K562 (cell line): ENCODE measurements around the gene PRPSAP1. TPM values are rescaled to one million over a fixed set of nuclear protein-coding genes. Genes with fewer than 3 reads are reported as not detected.

ENCODE experiments used
- ARID3B ChIP-seq: fragments of 250-450 bp; sonication (Bioruptor Pico); IDR thresholded peaks from 2 replicates; pipeline ENCODE4 v1.4.0; 2020; ENCODE audit warnings: borderline replicate concordance
- CBX2 ChIP-seq: fragments of 200-600 bp; sonication (generic); IDR thresholded peaks from one replicate; pipeline ENCODE4 v1.6.1; 2012; ENCODE audit warnings: mild to moderate bottlenecking, low read length, inconsistent platforms; ENCODE audit not compliant: insufficient read depth, poor library complexity, severe bottlenecking
- ETV6 ChIP-seq, 3 experiments: fragments of 150-350 bp in 1 of 3; sonication (generic) in 1 of 3; formaldehyde crosslinking in 1 of 3; IDR thresholded peaks; 2 replicates each; pipeline versions ENCODE4 v1.6.1 to v1.8.0; 2014 to 2022; ENCODE audit warnings: borderline replicate concordance in 2 of 3, low read depth in 2 of 3, antibody characterized with exemption in 1 of 3, low read length in 1 of 3, mild to moderate bottlenecking in 1 of 3, missing genetic modification reagents in 1 of 3
- HES1 ChIP-seq: fragments of 450-650 bp; IDR thresholded peaks from 2 replicates; pipeline ENCODE4 v1.6.1; 2016; ENCODE audit warnings: low read depth, mild to moderate bottlenecking, moderate library complexity
- MXD1 ChIP-seq: fragments of 250-450 bp; sonication (Bioruptor Pico); IDR thresholded peaks from 2 replicates; pipeline ENCODE4 v1.8.0; 2021; ENCODE audit warnings: borderline replicate concordance, mild to moderate bottlenecking, moderate library complexity; ENCODE audit not compliant: poor library complexity, severe bottlenecking
- PHF21A ChIP-seq: fragments of 450-650 bp; IDR thresholded peaks from 2 replicates; pipeline ENCODE4 v1.6.1; 2017; ENCODE audit warnings: low read depth, borderline replicate concordance
- SMARCC2 ChIP-seq: fragments of 450-650 bp; IDR thresholded peaks from 2 replicates; pipeline ENCODE4 v1.6.1; 2017; ENCODE audit warnings: antibody characterized with exemption, moderate library complexity, mild to moderate bottlenecking, low read depth
- ZBTB9 ChIP-seq: fragments of 450-650 bp; formaldehyde crosslinking; IDR thresholded peaks from 2 replicates; pipeline ENCODE4 v1.4.0; 2020; ENCODE audit warnings: mild to moderate bottlenecking, moderate library complexity
- ZNF395 ChIP-seq: fragments of 200-800 bp; sonication (Bioruptor generic); IDR thresholded peaks from 2 replicates; pipeline ENCODE4 v1.6.1; 2017; ENCODE audit warnings: missing genetic modification characterization, missing compliant biosample characterization
- polyA plus RNA-seq, 8 experiments: library from polyadenylated mRNA; depleted of rRNA in 4 of 8; stranded (reverse) in 5 of 8; unstranded in 3 of 8; fragments of >200 nt; fragmentation: Nextera tagmentation in 2 of 8; fragmentation: Illumina TruSeq in 1 of 8; extraction: Ambion mirVana in 2 of 8; extraction: Trizol in 1 of 8; gene quantifications; 2 replicates each; pipeline versions ENCODE4 v1.2.1 to v1.2.3, GENCODE V29; 2011 to 2014; ENCODE audit warnings: inconsistent platforms in 1 of 8, missing spikeins in 1 of 8
- total RNA-seq, 7 experiments: library from RNA; depleted of rRNA in 6 of 7; stranded (reverse); fragments of >200 nt in 6 of 7; fragmentation: Illumina TruSeq in 2 of 7; extraction: Trizol in 2 of 7; gene quantifications; 2 replicates each; pipeline versions ENCODE4 v1.2.1 to v1.2.3, GENCODE V29; 2011 to 2021; ENCODE audit warnings: low replicate concordance in 1 of 7
- TF ChIP-seq, protein P1 (sequence below): IDR thresholded peaks from 3 replicates; pipeline ENCODE4 v1.6.1; 2011; ENCODE audit warnings: borderline replicate concordance, mild to moderate bottlenecking; ENCODE audit not compliant: insufficient read length, insufficient read depth

Gene PRPSAP1
- total and polyA plus RNA-seq, 9 of the 15 experiments (the other 6 are each of a cell fraction or from before 2014, with no cell fraction given), result 21.9 to 77.1 (median 40.8) TPM

- TF ChIP-seq ARID3B (no peak), MXD1 (CRISPR knock-in tag) (no peak), ZBTB9 (no peak; the same call in 1 of the 2 replicates), ETV6 (IDR thresholded peaks at IDR 0.05; ENCODE audit: borderline replicate concordance in 1 of 2, low read depth in 2 of 2, low read length in 1 of 2) (no peak), ETV6 (CRISPR knock-in tag; IDR thresholded peaks at IDR 0.05; ENCODE audit: borderline replicate concordance) (peak; percentile 96), ZNF395 (peak; percentile 69; the same call in 1 of the 2 replicates), PHF21A (no peak), CBX2 (no peak), SMARCC2 (no peak), HES1 (peak; percentile 70)
- TF ChIP-seq, protein P1, sequence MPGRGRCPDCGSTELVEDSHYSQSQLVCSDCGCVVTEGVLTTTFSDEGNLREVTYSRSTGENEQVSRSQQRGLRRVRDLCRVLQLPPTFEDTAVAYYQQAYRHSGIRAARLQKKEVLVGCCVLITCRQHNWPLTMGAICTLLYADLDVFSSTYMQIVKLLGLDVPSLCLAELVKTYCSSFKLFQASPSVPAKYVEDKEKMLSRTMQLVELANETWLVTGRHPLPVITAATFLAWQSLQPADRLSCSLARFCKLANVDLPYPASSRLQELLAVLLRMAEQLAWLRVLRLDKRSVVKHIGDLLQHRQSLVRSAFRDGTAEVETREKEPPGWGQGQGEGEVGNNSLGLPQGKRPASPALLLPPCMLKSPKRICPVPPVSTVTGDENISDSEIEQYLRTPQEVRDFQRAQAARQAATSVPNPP, result no peak
These were observed 32.4 kb upstream of the PRPSAP1 start (continued) for GRCh38 chr17:76385892-76386786.
